SK-N-SH treated with all-trans-retinoic acid at 6 μM for 48 hours (cell line): ENCODE results near the gene MRPS6.

Experiments used
- ESRRG ChIP-seq: fragments of 250-450 bp; sonication (Bioruptor Pico); IDR thresholded peaks from 2 replicates; pipeline ENCODE4 v1.6.1; 2021; ENCODE audit warnings: mild to moderate bottlenecking
- ISL1 ChIP-seq: fragments of 250-450 bp; sonication (Bioruptor Pico); IDR thresholded peaks from 2 replicates; pipeline ENCODE4 v2.1.2; 2022; ENCODE audit warnings: mild to moderate bottlenecking, moderate library complexity
- RARB ChIP-seq: fragments of 250-450 bp; sonication (Bioruptor Pico); IDR thresholded peaks from 2 replicates; pipeline ENCODE4 v1.8.0; 2021; ENCODE audit warnings: mild to moderate bottlenecking, moderate library complexity
- SNAI2 ChIP-seq: fragments of 250-450 bp; sonication (Bioruptor Pico); IDR thresholded peaks from 2 replicates; pipeline ENCODE4 v1.5.0; 2020; ENCODE audit warnings: mild to moderate bottlenecking, moderate library complexity
- TCF4 ChIP-seq: fragments of 250-450 bp; sonication (Bioruptor Pico); IDR thresholded peaks from 2 replicates; pipeline ENCODE4 v1.8.0; 2021; ENCODE audit warnings: mild to moderate bottlenecking, moderate library complexity, borderline replicate concordance
- TOX ChIP-seq: fragments of 250-450 bp; sonication (Bioruptor Pico); IDR thresholded peaks from 2 replicates; pipeline ENCODE4 v1.8.0; 2021; ENCODE audit warnings: mild to moderate bottlenecking, moderate library complexity, borderline replicate concordance
- TSHZ2 ChIP-seq: fragments of 250-450 bp; sonication (Bioruptor Pico); IDR thresholded peaks from 2 replicates; pipeline ENCODE4 v1.5.0; 2020; ENCODE audit warnings: mild to moderate bottlenecking, moderate library complexity
- ZNF565 ChIP-seq: fragments of 450-650 bp; formaldehyde crosslinking; conservative IDR thresholded peaks from 2 replicates; pipeline ENCODE4 v1.5.0; 2020; ENCODE audit warnings: low read depth, mild to moderate bottlenecking, moderate library complexity
- ZNF8 ChIP-seq: fragments of 450-650 bp; formaldehyde crosslinking; IDR thresholded peaks from 2 replicates; pipeline ENCODE4 v1.5.0; 2020; ENCODE audit warnings: mild to moderate bottlenecking, moderate library complexity
- TF ChIP-seq, protein P1 (sequence below): fragments of 250-450 bp; sonication (Bioruptor Pico); IDR thresholded peaks from 2 replicates; pipeline ENCODE4 v1.8.0; 2020; ENCODE audit warnings: mild to moderate bottlenecking, moderate library complexity, borderline replicate concordance

DNA sequence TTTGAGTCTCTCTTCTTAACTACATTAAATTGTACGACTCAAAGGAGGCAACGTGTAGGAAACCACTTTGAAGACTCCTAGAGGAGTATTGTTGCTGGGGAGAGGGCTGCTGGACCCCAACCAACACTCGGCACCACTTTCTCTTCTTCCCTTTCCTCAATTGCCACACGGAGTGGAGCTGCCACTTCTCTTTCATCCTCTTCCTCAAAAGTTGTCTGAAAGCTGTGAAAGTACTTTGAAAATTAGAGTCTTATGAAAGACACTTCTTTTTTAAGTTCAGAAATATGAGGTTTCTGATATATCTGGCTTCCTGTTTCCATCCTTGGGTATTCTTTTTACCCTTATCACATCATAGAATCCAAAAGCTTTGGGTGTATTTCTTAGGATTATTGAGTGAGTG lies 59.5 kb downstream of the MRPS6 start:
- TF ChIP-seq, protein P1, sequence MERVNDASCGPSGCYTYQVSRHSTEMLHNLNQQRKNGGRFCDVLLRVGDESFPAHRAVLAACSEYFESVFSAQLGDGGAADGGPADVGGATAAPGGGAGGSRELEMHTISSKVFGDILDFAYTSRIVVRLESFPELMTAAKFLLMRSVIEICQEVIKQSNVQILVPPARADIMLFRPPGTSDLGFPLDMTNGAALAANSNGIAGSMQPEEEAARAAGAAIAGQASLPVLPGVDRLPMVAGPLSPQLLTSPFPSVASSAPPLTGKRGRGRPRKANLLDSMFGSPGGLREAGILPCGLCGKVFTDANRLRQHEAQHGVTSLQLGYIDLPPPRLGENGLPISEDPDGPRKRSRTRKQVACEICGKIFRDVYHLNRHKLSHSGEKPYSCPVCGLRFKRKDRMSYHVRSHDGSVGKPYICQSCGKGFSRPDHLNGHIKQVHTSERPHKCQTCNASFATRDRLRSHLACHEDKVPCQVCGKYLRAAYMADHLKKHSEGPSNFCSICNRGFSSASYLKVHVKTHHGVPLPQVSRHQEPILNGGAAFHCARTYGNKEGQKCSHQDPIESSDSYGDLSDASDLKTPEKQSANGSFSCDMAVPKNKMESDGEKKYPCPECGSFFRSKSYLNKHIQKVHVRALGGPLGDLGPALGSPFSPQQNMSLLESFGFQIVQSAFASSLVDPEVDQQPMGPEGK, result no peak
- TF ChIP-seq TCF4 (CRISPR knock-in tag), result no peak
- TF ChIP-seq TSHZ2 (CRISPR knock-in tag), result no peak
- TF ChIP-seq ISL1 (CRISPR knock-in tag), result no peak
- no peak for TF ChIP-seq ESRRG (CRISPR knock-in tag)
- TF ChIP-seq RARB (CRISPR knock-in tag), result no peak
- no peak for TF ChIP-seq TOX (CRISPR knock-in tag)
- no peak for TF ChIP-seq ZNF565 (CRISPR knock-in tag)
- TF ChIP-seq ZNF8 (CRISPR knock-in tag), result no peak
- no peak for TF ChIP-seq SNAI2 (CRISPR knock-in tag)
